K562 (cell line): ENCODE measurements around the gene PAPSS2. TPM values are rescaled to one million over a fixed set of nuclear protein-coding genes. Genes with fewer than 3 reads are reported as not detected.

ENCODE experiments used
- ATAC-seq: fragments of 200-7000 bp; cut with Tn5 transposase; 3 replicates; pipeline ENCODE4 v1.9.1; 2020; ENCODE audit warnings: moderate library complexity
- BruUV-seq: library from RNA; stranded (reverse); fragments of 400-500 nt; replicated peaks from 2 replicates; lab custom pipeline; 2021; lab: Mats Ljungman, UMichigan
- CTCF ChIA-PET: fragments of 300-600 bp; formaldehyde crosslinking; extraction: SDS; loops from one replicate; lab custom pipeline; 2021; ENCODE audit warnings: low intra/inter-chr PET ratio; lab: Yijun Ruan, JAX
- POLR2A ChIA-PET: fragments of 300-600, 350-650 bp; sonication (Branson Sonifier 250); formaldehyde crosslinking; extraction: SDS; loops from one replicate; lab custom pipeline; 2021; ENCODE audit warnings: antibody characterized with exemption, inconsistent platforms; lab: Yijun Ruan, JAX
- DNase-seq, 4 experiments: peaks; one replicate each; pipeline versions ENCODE4 v3.0.0 to v3.0.0-alpha.2; 2011 to 2018; ENCODE audit warnings: low spot score in 3 of 4, mixed read lengths in 3 of 4; ENCODE audit errors: extremely low read depth in 1 of 4
- FAIRE-seq: peaks from 2 replicates; lab custom pipeline; 2011; peaks lifted over from hg19 to GRCh38; lab: Jason Lieb, UNC
- H2AFZ ChIP-seq: 2 replicates; pipeline ENCODE4 v1.6.0; 2011; ENCODE audit warnings: low read depth, low read length, control low read depth, inconsistent platforms
- H3K27ac ChIP-seq: fragments of 200-600 bp; 3 replicates; pipeline ENCODE4 v1.8.0; 2011; ENCODE audit warnings: low read depth, mild to moderate bottlenecking, control low read depth, inconsistent platforms, low read length, moderate library complexity, mixed read lengths; ENCODE audit errors: extremely low read depth
- H3K27me3 ChIP-seq, 2 experiments: fragments of 300-600 bp in 1 of 2; 2 replicates in 1 of 2; 3 replicates in 1 of 2; pipeline versions ENCODE4 v1.6.0 to v1.8.0; 2011; ENCODE audit warnings: inconsistent platforms in 2 of 2, low read length in 2 of 2, mild to moderate bottlenecking in 1 of 2, mixed read lengths in 1 of 2, moderate library complexity in 1 of 2; ENCODE audit not compliant: control insufficient read depth in 2 of 2, insufficient read depth in 2 of 2
- H3K36me3 ChIP-seq: fragments of 300-600 bp; 3 replicates; pipeline ENCODE4 v1.8.0; 2011; ENCODE audit warnings: mild to moderate bottlenecking, low read length, inconsistent platforms; ENCODE audit not compliant: control insufficient read depth, insufficient read depth
- H3K4me1 ChIP-seq, 2 experiments: fragments of 200-600 bp in 1 of 2; replicated peaks in 1 of 2; 2 replicates in 1 of 2; 3 replicates in 1 of 2; pipeline versions ENCODE4 v1.5.1 to v1.8.0; 2011; ENCODE audit warnings: inconsistent platforms in 2 of 2, low read length in 2 of 2, mild to moderate bottlenecking in 1 of 2, mixed read lengths in 1 of 2, moderate library complexity in 1 of 2; ENCODE audit not compliant: control insufficient read depth in 2 of 2, insufficient read depth in 2 of 2
- H3K4me2 ChIP-seq: 2 replicates; pipeline ENCODE4 v1.6.1; 2011; ENCODE audit warnings: low read length, control low read depth, inconsistent platforms, mixed read lengths; ENCODE audit not compliant: insufficient read depth
- H3K4me3 ChIP-seq: fragments of 200-600 bp; sonication (generic), shearing (Covaris generic); 2 replicates; pipeline ENCODE4 v1.5.1; 2016; ENCODE audit warnings: control low read depth, inconsistent platforms
- H3K79me2 ChIP-seq: fragments of 200-600 bp; 3 replicates; pipeline ENCODE4 v1.8.0; 2011; ENCODE audit warnings: low read length, inconsistent platforms; ENCODE audit not compliant: control insufficient read depth, insufficient read depth
- H3K9ac ChIP-seq, 2 experiments: 2 replicates each; pipeline versions ENCODE4 v1.6.0 to v1.6.1; 2011; ENCODE audit warnings: low read depth in 2 of 2, low read length in 2 of 2, control low read depth in 1 of 2, inconsistent platforms in 1 of 2, mild to moderate bottlenecking in 1 of 2, mixed read lengths in 1 of 2; ENCODE audit not compliant: insufficient read depth in 1 of 2
- H3K9me1 ChIP-seq: one replicate; pipeline ENCODE4 v1.6.0; 2011; ENCODE audit warnings: inconsistent platforms, mild to moderate bottlenecking, low read length, moderate library complexity; ENCODE audit not compliant: control insufficient read depth, insufficient read depth
- H3K9me3 ChIP-seq: replicated peaks from 2 replicates; pipeline ENCODE4 v1.5.1; 2011; ENCODE audit warnings: low read depth, low read length, inconsistent platforms; ENCODE audit not compliant: control insufficient read depth, insufficient read depth
- H4K20me1 ChIP-seq: replicated peaks from 2 replicates; pipeline ENCODE4 v1.6.1; 2011; ENCODE audit warnings: low read length, inconsistent platforms, mixed read lengths; ENCODE audit not compliant: control insufficient read depth, insufficient read depth
- BDP1 ChIP-seq: IDR thresholded peaks from 3 replicates; pipeline ENCODE4 v1.6.1; 2011; ENCODE audit not compliant: insufficient read length, insufficient read depth
- E2F5 ChIP-seq: sonication (generic); formaldehyde crosslinking; IDR thresholded peaks from 2 replicates; pipeline ENCODE4 v1.8.0; 2022; ENCODE audit warnings: mild to moderate bottlenecking, missing genetic modification reagents
- SMAD2 ChIP-seq: fragments of 150-350 bp; IDR thresholded peaks from 2 replicates; pipeline ENCODE4 v1.6.1; 2014; ENCODE audit warnings: low read depth, mild to moderate bottlenecking, low read length
- SP1 ChIP-seq: sonication (generic); formaldehyde crosslinking; IDR thresholded peaks from 2 replicates; pipeline ENCODE4 v1.8.1; 2022; ENCODE audit warnings: mild to moderate bottlenecking, missing genetic modification reagents
- WGBS: fragments of 100-300 bp; shearing (Covaris generic); methylation state at CpG from one replicate; pipeline ENCODE4 v1.1.6; 2016; ENCODE audit warnings: low coverage, mixed read lengths; ENCODE audit not compliant: insufficient coverage; ENCODE audit errors: missing lambda C conversion rate; 5-methylcytosine and 5-hydroxymethylcytosine counted together
- in situ Hi-C: fragments of 300-500 bp; cut with MboI; formaldehyde crosslinking; loops from 4 replicates; pipeline ENCODE4 v1.15.0; 2018; ENCODE audit warnings: inconsistent platforms, mixed read lengths
- intact Hi-C: fragments of 100-400 bp; cut with micrococcal nuclease; formaldehyde crosslinking; loops from 2 replicates; pipeline ENCODE4 v1.14.2; 2022
- polyA plus RNA-seq, 8 experiments: library from polyadenylated mRNA; depleted of rRNA in 4 of 8; stranded (reverse) in 5 of 8; unstranded in 3 of 8; fragments of >200 nt; fragmentation: Nextera tagmentation in 2 of 8; fragmentation: Illumina TruSeq in 1 of 8; extraction: Ambion mirVana in 2 of 8; extraction: Trizol in 1 of 8; gene quantifications; 2 replicates each; pipeline versions ENCODE4 v1.2.1 to v1.2.3, GENCODE V29; 2011 to 2014; ENCODE audit warnings: inconsistent platforms in 1 of 8, missing spikeins in 1 of 8
- total RNA-seq, 7 experiments: library from RNA; depleted of rRNA in 6 of 7; stranded (reverse); fragments of >200 nt in 6 of 7; fragmentation: Illumina TruSeq in 2 of 7; extraction: Trizol in 2 of 7; gene quantifications; 2 replicates each; pipeline versions ENCODE4 v1.2.1 to v1.2.3, GENCODE V29; 2011 to 2021; ENCODE audit warnings: low replicate concordance in 1 of 7

The PAPSS2 gene
- total and polyA plus RNA-seq, 9 of the 15 experiments (the other 6 are each of a cell fraction or from before 2014, with no cell fraction given), result 0.01 to 0.29 TPM; not detected in 7

- peaks cover 4 to 6% of the 10 kb centered on the region in 2 experiments; a peak in 4 of 5 replicates for H3K27me3 ChIP-seq
- intact Hi-C loops (no loop called here), in situ Hi-C loops (no loop called here)
- no peaks in the 10 kb centered on the region for H3K9me3 ChIP-seq
- 3% methylated on average over 3 of the region's 3 CpGs for WGBS
- H3K36me3 ChIP-seq, result no peaks in the 10 kb centered on the region
- no peak overlapping the region for H3K4me2 ChIP-seq
- POLR2A ChIA-PET, result interaction anchor here (0.9 kb wide), 1 partner anchor 9 kb away, joined by 3 read pairs; no protein-coding TSS in a partner anchor
- DNase-seq, result no peak
- no peak overlapping the region for H3K9ac ChIP-seq
- no peak for FAIRE-seq
- H3K79me2 ChIP-seq, result no peaks in the 10 kb centered on the region
- no peak for TF ChIP-seq SMAD2
- TF ChIP-seq BDP1, result no peak
- no peak for TF ChIP-seq SP1 (CRISPR knock-in tag)
- no peak for TF ChIP-seq E2F5 (CRISPR knock-in tag)
- no TSS peak for BruUV-seq
- no peaks in the 10 kb centered on the region; a peak in 1 of 5 replicates for H3K4me1 ChIP-seq
- H3K27ac ChIP-seq, result no peak overlapping the region
- no peak overlapping the region for H3K4me3 ChIP-seq
- no peak for ATAC-seq
- CTCF ChIA-PET, result no interaction called here
- H4K20me1 ChIP-seq, result no peaks in the 10 kb centered on the region
- H3K9me1 ChIP-seq, result no peaks in the 10 kb centered on the region
- no peak overlapping the region for H2AFZ ChIP-seq
Observed at GRCh38 chr10:87715552-87716347, 56.1 kb downstream of the PAPSS2 start.
